Measurements from ENCODE around the gene ASRGL1.
"Not testable (repeated sequence)": the region's sequence is repeated elsewhere in the genome, so short reads cannot be mapped to it uniquely, and the experiment has no call there.

The ASRGL1 gene

DNA sequence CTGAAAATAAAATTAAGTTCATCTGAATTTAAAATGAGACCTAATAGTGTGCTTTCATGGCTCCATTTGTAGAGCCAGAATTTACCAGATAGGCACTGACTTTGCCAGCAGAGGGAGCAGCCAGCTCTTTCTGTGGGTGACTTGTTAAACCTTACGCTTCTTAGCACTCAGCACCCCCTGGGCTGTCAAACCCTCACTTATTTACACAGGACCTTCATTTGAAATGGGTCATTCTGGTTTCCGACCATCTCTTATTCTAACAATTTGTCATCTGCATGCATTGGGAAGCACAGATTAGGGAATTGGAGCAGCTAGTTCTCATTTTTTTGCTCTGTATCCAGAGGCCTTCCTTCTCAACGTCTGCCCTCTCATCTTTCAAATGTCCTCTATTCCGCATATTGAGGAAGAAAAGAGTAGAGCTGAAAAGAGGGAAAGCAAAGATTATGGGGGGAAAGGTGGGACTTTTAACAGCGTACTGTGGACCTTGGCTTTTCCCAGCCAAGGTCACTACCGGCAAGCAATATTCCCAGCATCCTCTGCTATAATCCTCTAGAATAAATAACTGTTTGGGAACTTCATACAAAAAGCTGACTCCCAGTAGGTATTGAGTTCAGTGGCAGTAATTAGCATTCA is 3.1 kb downstream of the ASRGL1 start:
- no peaks in the 10 kb centered on the region for H3K36me3 ChIP-seq (ENCODE audit: low read length)
- no peaks in the 10 kb centered on the region; the same call in 1 of the 2 replicates for H3K79me2 ChIP-seq (ENCODE audit: insufficient read depth, low read length)
- no peaks in the 10 kb centered on the region for H3F3A ChIP-seq (ENCODE audit: insufficient read depth)
- no peak overlapping the region for H3K9ac ChIP-seq (ENCODE audit: low read length)
- H2AFZ ChIP-seq (ENCODE audit: low read depth, low read length, severe bottlenecking): no peak overlapping the region
- no peaks in the 10 kb centered on the region for H3K9me3 ChIP-seq (ENCODE audit: insufficient read depth, low read length)
- no peaks in the 10 kb centered on the region for H4K20me1 ChIP-seq (ENCODE audit: low read depth, low read length)
- no peaks in the 10 kb centered on the region for H3K27me3 ChIP-seq (ENCODE audit: low read length)
- no peak overlapping the region for H3K27ac ChIP-seq (ENCODE audit: low read depth, low read length)
- H3K4me2 ChIP-seq (ENCODE audit: low read depth, low read length, poor library complexity, severe bottlenecking): no peak overlapping the region
- no peak overlapping the region for H3K4me3 ChIP-seq (ENCODE audit: insufficient read depth, low read length, poor library complexity, severe bottlenecking)
- no peaks in the 10 kb centered on the region for H3K9me2 ChIP-seq (replicated peaks; ENCODE audit: insufficient read depth, low read length)
- TF ChIP-seq, protein P1, sequence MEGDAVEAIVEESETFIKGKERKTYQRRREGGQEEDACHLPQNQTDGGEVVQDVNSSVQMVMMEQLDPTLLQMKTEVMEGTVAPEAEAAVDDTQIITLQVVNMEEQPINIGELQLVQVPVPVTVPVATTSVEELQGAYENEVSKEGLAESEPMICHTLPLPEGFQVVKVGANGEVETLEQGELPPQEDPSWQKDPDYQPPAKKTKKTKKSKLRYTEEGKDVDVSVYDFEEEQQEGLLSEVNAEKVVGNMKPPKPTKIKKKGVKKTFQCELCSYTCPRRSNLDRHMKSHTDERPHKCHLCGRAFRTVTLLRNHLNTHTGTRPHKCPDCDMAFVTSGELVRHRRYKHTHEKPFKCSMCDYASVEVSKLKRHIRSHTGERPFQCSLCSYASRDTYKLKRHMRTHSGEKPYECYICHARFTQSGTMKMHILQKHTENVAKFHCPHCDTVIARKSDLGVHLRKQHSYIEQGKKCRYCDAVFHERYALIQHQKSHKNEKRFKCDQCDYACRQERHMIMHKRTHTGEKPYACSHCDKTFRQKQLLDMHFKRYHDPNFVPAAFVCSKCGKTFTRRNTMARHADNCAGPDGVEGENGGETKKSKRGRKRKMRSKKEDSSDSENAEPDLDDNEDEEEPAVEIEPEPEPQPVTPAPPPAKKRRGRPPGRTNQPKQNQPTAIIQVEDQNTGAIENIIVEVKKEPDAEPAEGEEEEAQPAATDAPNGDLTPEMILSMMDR (IDR thresholded peaks at IDR 0.05; ENCODE audit: insufficient read depth, low read length, poor library complexity, severe bottlenecking): peak; percentile 51
- TF ChIP-seq EZH2phosphoT487 (conservative IDR thresholded peaks at IDR 0.05; ENCODE audit: low read length): no peak

DNA sequence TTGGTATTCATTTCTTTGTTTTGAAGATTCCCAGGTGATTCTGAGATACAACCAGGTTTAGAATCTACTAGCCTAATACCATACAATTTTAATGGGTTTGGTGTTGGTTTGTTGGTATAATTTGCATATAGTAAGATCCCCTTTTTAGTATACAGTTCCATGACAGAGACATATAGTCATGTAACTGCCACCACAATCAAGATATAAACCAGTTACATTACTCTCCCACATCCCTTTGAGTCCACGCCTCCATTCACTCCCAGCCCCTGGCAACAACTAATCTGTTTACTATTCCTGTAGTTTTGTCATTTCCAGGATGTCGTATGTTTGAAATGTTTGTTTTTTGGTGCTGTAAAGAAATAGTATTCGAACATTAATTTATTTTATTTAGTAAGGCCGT is 4.3 kb downstream of the ASRGL1 start:
- no peaks in the 10 kb centered on the region for H4K20me1 ChIP-seq (ENCODE audit: low read depth, low read length)
- no peak overlapping the region for H3K27ac ChIP-seq (ENCODE audit: low read depth, low read length)
- no peak overlapping the region for H3K4me3 ChIP-seq (ENCODE audit: insufficient read depth, low read length, poor library complexity, severe bottlenecking)
- H3K9me3 ChIP-seq (ENCODE audit: insufficient read depth, low read length): no peaks in the 10 kb centered on the region
- no peaks in the 10 kb centered on the region; the same call in 1 of the 2 replicates for H3K79me2 ChIP-seq (ENCODE audit: insufficient read depth, low read length)
- H3K4me2 ChIP-seq (ENCODE audit: low read depth, low read length, poor library complexity, severe bottlenecking): no peak overlapping the region
- H2AFZ ChIP-seq (ENCODE audit: low read depth, low read length, severe bottlenecking): no peak overlapping the region
- no peak for TF ChIP-seq EZH2phosphoT487 (conservative IDR thresholded peaks at IDR 0.05; ENCODE audit: low read length)
- TF ChIP-seq, protein P1 (IDR thresholded peaks at IDR 0.05; ENCODE audit: insufficient read depth, low read length, poor library complexity, severe bottlenecking): no peak
- H3K9me2 ChIP-seq (replicated peaks; ENCODE audit: insufficient read depth, low read length): no peaks in the 10 kb centered on the region
- no peaks in the 10 kb centered on the region for H3K36me3 ChIP-seq (ENCODE audit: low read length)
- H3F3A ChIP-seq (ENCODE audit: insufficient read depth): no peaks in the 10 kb centered on the region
- no peak overlapping the region for H3K9ac ChIP-seq (ENCODE audit: low read length)
- no peaks in the 10 kb centered on the region for H3K27me3 ChIP-seq (ENCODE audit: low read length)

DNA sequence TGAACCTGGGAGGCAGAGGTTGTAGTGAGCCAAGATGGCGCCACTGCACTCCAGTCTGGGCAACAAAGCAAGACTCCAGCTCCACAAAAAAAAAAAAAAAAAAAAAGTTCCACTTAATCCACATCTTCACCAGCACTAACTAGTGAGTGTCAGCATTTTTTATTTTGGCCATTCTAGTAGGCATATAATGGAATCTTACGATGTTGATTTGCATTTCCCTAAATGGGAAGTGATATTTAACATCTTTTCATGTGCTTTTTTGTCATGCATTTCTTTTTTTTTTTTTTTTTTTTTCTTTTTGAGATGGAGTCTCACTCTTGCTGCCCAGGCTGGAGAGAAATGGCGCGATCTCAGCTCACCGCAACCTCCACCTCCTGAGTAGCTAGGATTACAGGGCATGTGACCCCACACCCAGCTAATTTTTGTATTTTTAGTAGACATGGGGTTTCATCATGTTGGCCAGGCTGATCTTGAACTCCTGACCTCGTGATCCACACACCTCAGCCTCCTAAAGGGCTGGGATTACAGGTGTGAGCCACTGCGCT is 6.5 kb downstream of the ASRGL1 start:
- not testable (repeated sequence) for H3K9me3 ChIP-seq (ENCODE audit: insufficient read depth, low read length); H3K79me2 ChIP-seq (ENCODE audit: insufficient read depth, low read length); H3K36me3 ChIP-seq (ENCODE audit: low read length); H3K4me2 ChIP-seq (ENCODE audit: low read depth, low read length, poor library complexity, severe bottlenecking); H3F3A ChIP-seq (ENCODE audit: insufficient read depth); H3K9me2 ChIP-seq (replicated peaks; ENCODE audit: insufficient read depth, low read length); H3K4me3 ChIP-seq (ENCODE audit: insufficient read depth, low read length, poor library complexity, severe bottlenecking); H3K27me3 ChIP-seq (ENCODE audit: low read length); H2AFZ ChIP-seq (ENCODE audit: low read depth, low read length, severe bottlenecking); H3K27ac ChIP-seq (ENCODE audit: low read depth, low read length); H4K20me1 ChIP-seq (ENCODE audit: low read depth, low read length); H3K9ac ChIP-seq (ENCODE audit: low read length)

DNA sequence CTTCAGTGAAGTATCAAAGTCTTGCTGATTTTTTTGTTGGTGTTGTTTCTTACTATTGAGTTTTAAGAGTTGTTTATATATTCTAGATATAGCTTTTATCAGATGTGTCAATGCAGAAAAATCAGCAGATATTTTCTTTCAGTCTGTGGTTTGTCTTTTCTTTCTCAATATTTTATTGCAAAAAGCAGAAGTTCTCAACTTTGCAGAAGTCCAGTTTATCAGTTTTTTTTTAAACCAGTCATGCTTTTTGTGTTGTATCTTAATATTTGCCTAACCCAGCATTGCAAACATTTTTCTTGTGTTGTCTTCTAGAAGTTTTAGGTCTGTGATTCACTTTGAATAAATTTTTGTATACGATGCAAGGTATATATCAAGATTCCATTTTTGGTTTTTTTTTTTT is 7.0 kb downstream of the ASRGL1 start:
- Histone ChIP-seq H3K4me2 (ENCODE audit: low read depth, low read length, poor library complexity, severe bottlenecking) (no peak overlapping the region), H3K9ac (ENCODE audit: low read length) (no peak overlapping the region), H2AFZ (ENCODE audit: low read depth, low read length, severe bottlenecking) (no peak overlapping the region), H3K27me3 (ENCODE audit: low read length) (no peaks in the 10 kb centered on the region), H3F3A (ENCODE audit: insufficient read depth) (no peaks in the 10 kb centered on the region), H3K36me3 (ENCODE audit: low read length) (no peaks in the 10 kb centered on the region), H3K4me3 (ENCODE audit: insufficient read depth, low read length, poor library complexity, severe bottlenecking) (no peak overlapping the region), H3K27ac (ENCODE audit: low read depth, low read length) (no peak overlapping the region), H3K79me2 (ENCODE audit: insufficient read depth, low read length) (no peaks in the 10 kb centered on the region), H3K9me2 (replicated peaks; ENCODE audit: insufficient read depth, low read length) (no peaks in the 10 kb centered on the region), H4K20me1 (ENCODE audit: low read depth, low read length) (no peaks in the 10 kb centered on the region), H3K9me3 (ENCODE audit: insufficient read depth, low read length) (no peaks in the 10 kb centered on the region)
- TF ChIP-seq, protein P1 (IDR thresholded peaks at IDR 0.05; ENCODE audit: insufficient read depth, low read length, poor library complexity, severe bottlenecking): no peak
- no peak for TF ChIP-seq EZH2phosphoT487 (conservative IDR thresholded peaks at IDR 0.05; ENCODE audit: low read length)

All from SU-DHL-6 (cell line).